Stimulated activated CD8-positive, alpha-beta memory T cell treated with anti-CD3 and anti-CD28 coated beads, Interleukin-12 subunit alpha, Interleukin-12 subunit beta, amount 100 ng/mL, for 24 hours (primary cell): ENCODE data around the gene AGBL1.

ENCODE experiments used
- DNase-seq: peaks from one replicate; pipeline ENCODE4 v3.0.0-alpha.2; 2020; ENCODE audit errors: extremely low read depth

The AGBL1 gene

DNA sequence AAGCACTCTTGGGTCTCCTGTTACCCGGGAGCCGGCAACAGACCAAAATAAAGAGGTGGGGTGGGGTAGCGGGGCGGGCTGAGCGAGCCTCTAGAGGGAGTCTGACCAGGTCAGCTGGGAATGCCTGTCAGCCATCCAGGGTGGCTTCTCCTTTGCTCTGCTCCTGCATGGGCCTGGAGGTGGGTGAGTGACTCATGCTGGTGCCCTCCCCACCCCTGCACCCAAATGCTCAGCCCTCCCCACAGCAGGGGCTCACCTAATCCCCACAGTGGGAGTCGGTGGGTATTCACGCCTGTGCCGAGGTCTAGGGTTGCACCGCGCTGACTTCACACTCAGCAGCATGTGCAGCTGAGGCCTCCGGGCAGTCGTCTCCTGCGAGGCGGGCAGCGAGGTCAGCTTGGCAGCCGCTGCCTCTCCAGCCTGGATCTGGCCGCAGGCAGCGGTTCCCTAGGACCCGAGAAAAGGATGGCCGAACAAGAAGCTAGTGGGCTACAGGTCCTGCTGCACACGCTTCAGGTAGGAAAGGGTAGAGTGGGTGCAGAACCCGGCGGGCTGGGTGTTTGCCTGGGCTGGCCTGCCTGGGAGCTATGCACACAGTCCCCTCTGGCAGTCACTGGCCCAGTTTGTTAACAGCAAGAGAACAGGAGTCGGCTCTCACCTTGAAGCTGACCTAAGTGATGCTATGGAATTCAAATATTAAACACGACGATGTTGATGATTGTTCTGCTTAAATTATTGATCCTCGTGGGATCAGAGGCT is at the start of gene AGBL1:
Gene AGBL1 (plus strand): TSS at position 364 of the 759 bp plus-strand sequence.
- no peak for DNase-seq

- DNase-seq, result no peak
Measured at GRCh38 chr15:86034904-86035303, 44.8 kb upstream of the AGBL1 start.

GRCh38 chr15:86036243-86036642 is 43.4 kb upstream of the AGBL1 start:
- no peak for DNase-seq

GRCh38 chr15:86038491-86038890 is 41.2 kb upstream of the AGBL1 start:
- no peak for DNase-seq

- no peak for DNase-seq
Measured at GRCh38 chr15:86040356-86041033, 39.2 kb upstream of the AGBL1 start.

DNA sequence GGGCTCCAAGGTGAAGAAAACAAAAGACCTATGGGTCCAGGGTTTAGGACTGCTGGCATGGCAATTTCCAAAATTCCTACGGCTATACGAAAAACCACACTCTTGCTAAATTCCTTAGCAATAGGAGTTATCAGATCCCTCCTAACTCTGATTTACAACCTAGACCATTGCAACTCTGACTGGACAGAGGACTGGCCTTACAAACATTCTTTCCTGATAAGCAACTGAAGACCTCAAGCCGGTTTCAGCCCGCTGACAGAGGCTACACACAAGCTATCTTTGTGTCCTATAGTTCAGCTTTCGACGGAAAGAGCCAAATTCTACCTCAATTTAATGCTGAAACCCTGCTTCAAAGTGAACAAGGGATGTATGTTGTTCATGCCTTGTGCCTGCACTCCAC is 38.3 kb upstream of the AGBL1 start:
- no peak for DNase-seq

GRCh38 chr15:86042226-86042625 is 37.4 kb upstream of the AGBL1 start:
- no peak for DNase-seq

DNA sequence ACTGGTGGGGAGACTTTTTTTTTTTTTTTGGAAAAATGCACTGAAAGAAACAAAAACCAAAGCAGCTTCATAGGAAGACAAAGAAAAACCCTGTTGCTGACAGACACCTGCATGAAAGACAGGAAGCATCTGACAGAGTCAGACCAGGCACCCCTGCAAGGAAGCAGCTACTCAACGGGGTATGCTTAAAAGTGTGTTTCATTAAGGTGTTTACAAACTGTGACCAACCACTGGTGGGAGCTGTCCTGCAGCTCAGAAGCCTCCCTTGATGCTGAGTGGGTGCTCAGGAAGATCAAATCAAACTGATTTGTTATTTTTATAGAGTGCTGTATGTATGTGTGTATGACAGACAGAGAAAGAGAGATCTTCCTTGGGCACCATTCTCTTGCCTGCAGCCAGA is 34.7 kb upstream of the AGBL1 start:
- no peak for DNase-seq

GRCh38 chr15:86054338-86054737 is 25.3 kb upstream of the AGBL1 start:
- DNase-seq, result no peak

- no peak for DNase-seq
Measured at GRCh38 chr15:86055688-86056087, 24.0 kb upstream of the AGBL1 start.

- no peak for DNase-seq
Measured at GRCh38 chr15:86059851-86060250, 19.8 kb upstream of the AGBL1 start.

- no peak for DNase-seq
Measured at GRCh38 chr15:86060674-86061073, 19.0 kb upstream of the AGBL1 start.

DNA sequence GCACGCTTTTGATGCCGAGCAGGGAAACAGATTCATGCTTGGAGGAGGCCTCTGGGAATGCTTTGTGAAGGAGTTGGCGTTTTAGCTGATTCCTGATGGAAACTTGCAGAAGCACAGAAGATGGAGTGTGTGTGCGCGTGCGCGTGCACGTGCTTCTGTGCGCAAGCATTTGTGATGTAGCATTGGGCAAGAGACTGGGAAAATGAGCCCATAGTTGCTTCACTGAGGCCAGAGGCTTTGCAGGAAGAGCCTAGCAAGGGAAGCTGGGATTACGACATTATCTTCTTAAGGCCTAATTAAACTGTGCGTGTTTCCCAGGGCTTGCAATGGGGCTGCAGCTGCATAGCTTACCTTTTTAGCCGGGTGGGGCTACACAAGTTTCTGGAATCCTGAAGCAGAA is 18.1 kb upstream of the AGBL1 start:
- no peak for DNase-seq

- DNase-seq, result no peak
Measured at GRCh38 chr15:86062646-86063243, 16.9 kb upstream of the AGBL1 start.

GRCh38 chr15:86063356-86064095 is 16.1 kb upstream of the AGBL1 start:
- no peak for DNase-seq

DNA sequence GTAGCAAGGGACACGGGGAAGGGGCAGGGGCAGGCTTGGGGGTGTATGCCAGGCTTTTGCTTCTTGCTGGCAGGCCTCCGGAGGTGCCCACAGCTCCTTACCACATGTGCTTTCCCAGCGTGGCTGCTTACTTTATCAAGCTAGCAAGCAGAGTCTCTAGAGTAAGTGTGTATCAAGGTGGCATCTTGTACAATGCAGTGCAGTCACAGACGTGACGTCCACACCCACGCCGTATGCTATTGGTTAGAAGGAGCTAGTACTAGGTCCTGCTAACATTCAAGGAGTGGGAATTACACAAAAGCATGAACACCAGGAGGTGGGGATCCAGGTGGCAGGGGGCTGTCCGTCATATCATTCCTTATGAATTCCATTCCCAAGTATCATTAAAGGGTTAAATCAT is 15.3 kb upstream of the AGBL1 start:
- DNase-seq, result no peak

GRCh38 chr15:86066174-86066834 is 13.4 kb upstream of the AGBL1 start:
- no peak for DNase-seq

DNA sequence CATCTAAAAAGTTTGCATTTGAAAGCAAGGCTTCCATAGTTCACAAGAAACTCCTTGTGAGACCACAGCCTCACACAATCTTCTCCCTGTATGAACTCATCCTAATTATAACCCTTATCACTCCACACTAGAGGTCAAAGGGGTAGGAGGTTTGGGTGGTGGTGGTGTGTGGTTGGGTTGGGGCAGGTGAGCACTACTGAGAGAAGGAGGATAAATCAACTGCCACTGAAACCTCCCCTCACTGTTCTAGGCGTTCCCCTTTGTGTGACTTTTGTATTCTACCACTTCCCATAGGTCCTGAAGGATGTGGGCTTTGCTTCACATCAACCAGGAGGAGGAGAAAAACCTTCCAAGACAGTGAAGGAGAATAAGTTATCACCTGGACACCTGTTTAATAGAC is 6.4 kb upstream of the AGBL1 start:
- DNase-seq, result no peak

DNA sequence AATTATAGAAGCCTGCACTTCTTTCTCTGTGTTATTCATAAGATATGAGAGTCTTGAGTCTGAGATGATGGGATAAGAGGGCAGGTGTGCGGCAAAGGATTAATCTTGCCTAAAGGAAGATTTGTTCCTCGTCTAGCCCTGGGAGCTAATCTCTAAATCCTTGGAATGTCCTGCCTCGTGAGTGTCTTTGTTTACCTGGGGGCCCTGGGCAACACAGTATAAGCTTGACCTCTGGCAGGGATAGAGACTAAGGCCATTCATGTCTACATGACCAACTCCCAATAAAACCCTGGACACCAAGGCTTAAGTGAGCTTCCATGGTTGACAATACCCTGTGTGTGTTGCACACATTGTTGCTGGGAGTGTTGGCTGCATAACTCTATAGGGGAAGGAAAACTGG is 3.2 kb upstream of the AGBL1 start:
- no peak for DNase-seq

GRCh38 chr15:86077070-86077469 is 2.6 kb upstream of the AGBL1 start:
- no peak for DNase-seq

GRCh38 chr15:86080302-86080701 is 631 bp downstream of the AGBL1 start:
- DNase-seq, result no peak
